ENCODE measurements around the gene CGB1. TPM values are rescaled to one million over a fixed set of nuclear protein-coding genes. Genes with fewer than 3 reads are reported as not detected.
"Not testable (repeated sequence)": the region's sequence is repeated elsewhere in the genome, so short reads cannot be mapped to it uniquely, and the experiment has no call there.

The CGB1 gene
- not detected in 2 replicates for total RNA-seq (2014; rRNA removed; shearing (Covaris generic))
- not detected in 2 replicates for polyA plus RNA-seq (2015; cell fraction: cytosol; rRNA removed)
- not detected in 2 replicates for polyA plus RNA-seq (2015; cell fraction: nucleus; rRNA removed)

- in situ Hi-C loops (cut with HindIII; ENCODE audit: low pct_unique_long_range_greater_than_20kb, low sequenced_read_pairs) = not testable (repeated sequence)
- peak; percentile 84 for DNase-seq (ENCODE audit: low read depth, low spot score)
Measured at GRCh38 chr19:49036815-49037214, at the start of gene CGB1. TSS of gene CGB1 (minus strand) at chr19:49036895. CDS start at chr19:49036711, 184 bp downstream.

- in situ Hi-C loops (cut with HindIII; ENCODE audit: low pct_unique_long_range_greater_than_20kb, low sequenced_read_pairs) = no loop called here
- no peak for DNase-seq (ENCODE audit: low read depth, low spot score)
Measured at GRCh38 chr19:49086296-49086695, 49.6 kb upstream of the CGB1 start.

- DNase-seq (ENCODE audit: low read depth, low spot score) = no peak
- in situ Hi-C loops (cut with HindIII; ENCODE audit: low pct_unique_long_range_greater_than_20kb, low sequenced_read_pairs) = no loop called here
Measured at GRCh38 chr19:49085868-49086232, 49.2 kb upstream of the CGB1 start.

- in situ Hi-C loops (cut with HindIII; ENCODE audit: low pct_unique_long_range_greater_than_20kb, low sequenced_read_pairs) = no loop called here
Measured at GRCh38 chr19:49085020-49085867, 48.5 kb upstream of the CGB1 start, which contains the start of gene SNRNP70. TSS of gene SNRNP70 (plus strand) at chr19:49085451. CDS start at chr19:49086415, 964 bp downstream.

GRCh38 chr19:49084206-49085019, 47.7 kb upstream of the CGB1 start:
- in situ Hi-C loops (cut with HindIII; ENCODE audit: low pct_unique_long_range_greater_than_20kb, low sequenced_read_pairs) = no loop called here
- DNase-seq (ENCODE audit: low read depth, low spot score) = no peak

More at GRCh38 chr19:49085020-49085867, 48.5 kb upstream of the CGB1 start, which contains the start of gene SNRNP70:
- peak; percentile 98 for DNase-seq (ENCODE audit: low read depth, low spot score)

- in situ Hi-C loops (cut with HindIII; ENCODE audit: low pct_unique_long_range_greater_than_20kb, low sequenced_read_pairs) = no loop called here
- DNase-seq (ENCODE audit: low read depth, low spot score) = no peak
Measured at GRCh38 chr19:49081273-49081672, 44.6 kb upstream of the CGB1 start.

GRCh38 chr19:49080392-49080791, 43.7 kb upstream of the CGB1 start:
- DNase-seq (ENCODE audit: low read depth, low spot score) = no peak
- in situ Hi-C loops (cut with HindIII; ENCODE audit: low pct_unique_long_range_greater_than_20kb, low sequenced_read_pairs) = no loop called here

- peak; percentile 66 for DNase-seq (ENCODE audit: low read depth, low spot score)
- in situ Hi-C loops (cut with HindIII; ENCODE audit: low pct_unique_long_range_greater_than_20kb, low sequenced_read_pairs) = not testable (repeated sequence)
Measured at GRCh38 chr19:49074869-49075268, 38.2 kb upstream of the CGB1 start.

GRCh38 chr19:49073514-49074378, 37.1 kb upstream of the CGB1 start:
- in situ Hi-C loops (cut with HindIII; ENCODE audit: low pct_unique_long_range_greater_than_20kb, low sequenced_read_pairs) = no loop called here
- DNase-seq (ENCODE audit: low read depth, low spot score) = peak; percentile 61

- DNase-seq (ENCODE audit: low read depth, low spot score) = no peak
- in situ Hi-C loops (cut with HindIII; ENCODE audit: low pct_unique_long_range_greater_than_20kb, low sequenced_read_pairs) = no loop called here
Measured at GRCh38 chr19:49071860-49072547, 35.3 kb upstream of the CGB1 start.

- in situ Hi-C loops (cut with HindIII; ENCODE audit: low pct_unique_long_range_greater_than_20kb, low sequenced_read_pairs) = no loop called here
- no peak for DNase-seq (ENCODE audit: low read depth, low spot score)
Measured at GRCh38 chr19:49070416-49070815, 33.7 kb upstream of the CGB1 start.

- DNase-seq (ENCODE audit: low read depth, low spot score) = no peak
- in situ Hi-C loops (cut with HindIII; ENCODE audit: low pct_unique_long_range_greater_than_20kb, low sequenced_read_pairs) = no loop called here
Measured at GRCh38 chr19:49069026-49069425, 32.3 kb upstream of the CGB1 start.

- in situ Hi-C loops (cut with HindIII; ENCODE audit: low pct_unique_long_range_greater_than_20kb, low sequenced_read_pairs) = no loop called here
- no peak for DNase-seq (ENCODE audit: low read depth, low spot score)
Measured at GRCh38 chr19:49067554-49067953, 30.9 kb upstream of the CGB1 start.

- in situ Hi-C loops (cut with HindIII; ENCODE audit: low pct_unique_long_range_greater_than_20kb, low sequenced_read_pairs) = no loop called here
- DNase-seq (ENCODE audit: low read depth, low spot score) = no peak
Measured at GRCh38 chr19:49065905-49066512, 29.3 kb upstream of the CGB1 start.

- in situ Hi-C loops (cut with HindIII; ENCODE audit: low pct_unique_long_range_greater_than_20kb, low sequenced_read_pairs) = no loop called here
- peak; percentile 6 for DNase-seq (ENCODE audit: low read depth, low spot score)
Measured at GRCh38 chr19:49064768-49065611, 28.3 kb upstream of the CGB1 start, which contains the start of gene NTF4. TSS of gene NTF4 (minus strand) at chr19:49064818. CDS start at chr19:49061997, 2,821 bp downstream.
